ENCODE results near the gene MAP3K19. TPM values are rescaled to one million over a fixed set of nuclear protein-coding genes. Genes with fewer than 3 reads are reported as not detected.

The MAP3K19 gene
- polyA plus RNA-seq, 3 donors = 0.14 to 0.42 (median 0.32) TPM

GRCh38 chr2:134949981-134950708 is 97.1 kb downstream of the MAP3K19 start:
- no peak for DNase-seq (ENCODE audit: extremely low read depth in 1 of 11, low read depth in 9 of 11, low spot score in 4 of 11)

DNA sequence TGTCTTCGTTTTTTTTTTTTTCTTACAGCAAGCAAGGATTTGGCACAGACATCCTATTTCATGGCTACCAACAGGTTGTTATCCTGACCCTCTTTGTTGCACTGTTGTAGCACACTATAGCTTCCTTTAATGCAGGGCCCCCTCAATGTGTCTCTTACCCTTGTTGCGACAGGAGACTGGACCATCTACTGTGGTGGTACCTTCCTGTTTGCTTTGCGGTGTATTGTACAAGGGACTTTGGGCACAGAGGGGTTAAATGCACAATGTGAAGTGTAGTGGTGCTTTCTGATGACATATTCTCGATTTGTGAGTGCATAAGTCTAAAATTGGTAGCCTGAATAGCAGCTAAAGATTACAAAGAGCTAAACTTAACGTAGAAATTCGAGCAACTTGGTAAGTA is 101.2 kb downstream of the MAP3K19 start:
- DNase-seq (ENCODE audit: extremely low read depth in 1 of 11, low read depth in 9 of 11, low spot score in 4 of 11) = no peak

- no peak for DNase-seq (ENCODE audit: extremely low read depth in 1 of 11, low read depth in 9 of 11, low spot score in 4 of 11)
Measured at GRCh38 chr2:134944975-134945374, 102.3 kb downstream of the MAP3K19 start.

DNA sequence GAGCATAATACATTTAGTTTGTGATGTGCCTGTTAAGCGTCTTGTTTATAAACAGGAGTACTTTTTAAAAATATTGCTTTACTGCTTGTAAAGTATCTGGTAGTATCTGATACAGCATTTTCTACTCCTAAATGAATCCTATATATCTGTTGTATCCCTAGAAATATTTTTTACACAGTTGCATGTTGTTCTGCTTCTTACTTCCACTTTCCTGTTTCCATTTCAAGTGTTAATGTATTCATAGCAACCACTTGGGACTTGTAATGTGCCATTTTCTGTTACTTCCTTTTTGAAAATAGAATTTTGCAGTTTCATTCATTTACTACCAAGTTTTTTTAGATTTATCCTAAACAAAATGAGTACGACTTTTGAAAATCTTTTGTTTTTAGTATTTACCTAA is 103.7 kb downstream of the MAP3K19 start:
- DNase-seq (ENCODE audit: extremely low read depth in 1 of 11, low read depth in 9 of 11, low spot score in 4 of 11) = no peak

GRCh38 chr2:134936691-134937090 is 110.6 kb downstream of the MAP3K19 start:
- peak in 1 of 11 donors; percentile 13 for DNase-seq (ENCODE audit: extremely low read depth in 1 of 11, low read depth in 9 of 11, low spot score in 4 of 11)

DNA sequence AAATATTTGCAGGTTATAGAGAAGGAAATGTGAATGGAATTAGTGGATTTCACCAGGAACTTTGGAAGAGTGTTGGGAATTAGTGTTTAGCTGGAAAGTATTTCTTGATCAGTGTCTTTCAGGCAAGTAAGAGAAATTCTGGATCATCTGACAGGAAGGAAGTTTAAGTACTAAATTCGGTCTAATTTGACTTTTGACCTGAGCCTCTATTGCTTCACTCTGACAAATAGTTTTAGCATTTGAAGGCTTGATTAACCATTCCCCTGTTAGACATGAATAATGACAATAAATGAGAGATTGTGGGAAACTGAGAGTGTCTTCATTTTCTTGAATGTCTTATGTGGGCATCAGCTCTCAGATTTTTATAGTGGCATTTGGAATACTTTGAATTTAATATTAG is 112.6 kb downstream of the MAP3K19 start:
- DNase-seq (ENCODE audit: extremely low read depth in 1 of 11, low read depth in 9 of 11, low spot score in 4 of 11) = no peak

GRCh38 chr2:134934150-134934549 is 113.1 kb downstream of the MAP3K19 start:
- DNase-seq (ENCODE audit: extremely low read depth in 1 of 11, low read depth in 9 of 11, low spot score in 4 of 11) = no peak

GRCh38 chr2:134933732-134934131 is 113.5 kb downstream of the MAP3K19 start:
- no peak for DNase-seq (ENCODE audit: extremely low read depth in 1 of 11, low read depth in 9 of 11, low spot score in 4 of 11)

DNA sequence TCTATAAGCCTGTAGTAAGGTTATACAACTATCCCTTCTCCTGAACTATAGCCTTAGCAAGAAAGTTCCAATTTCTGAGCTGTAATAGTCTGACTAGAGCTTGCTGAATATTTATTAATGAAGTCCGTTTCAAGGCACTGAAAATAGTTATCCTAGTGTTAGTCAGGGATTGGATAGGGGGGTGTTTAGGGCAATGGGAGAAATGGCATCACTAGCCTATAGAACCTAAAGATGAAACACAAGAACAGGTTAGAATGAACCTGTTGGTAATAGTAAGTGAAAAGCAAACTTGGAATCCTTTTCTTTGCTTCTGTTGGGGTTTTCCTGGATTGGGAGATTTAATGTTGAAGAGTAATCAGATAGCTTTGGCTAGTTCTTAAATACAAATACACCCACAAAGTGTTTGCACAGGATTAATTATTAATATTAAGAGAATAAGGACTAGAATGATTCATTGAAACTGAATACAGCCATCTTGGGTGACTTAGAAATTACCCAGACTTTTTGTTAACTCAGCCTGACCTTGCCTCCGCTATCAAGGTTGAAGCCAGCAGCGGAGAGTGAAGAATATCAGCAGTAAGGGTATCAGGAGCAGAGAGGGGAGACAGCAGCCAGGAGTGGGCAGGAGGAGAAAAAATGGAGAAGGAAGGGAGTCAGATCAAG is 114.3 kb downstream of the MAP3K19 start:
- DNase-seq (ENCODE audit: extremely low read depth in 1 of 11, low read depth in 9 of 11, low spot score in 4 of 11) = no peak

DNA sequence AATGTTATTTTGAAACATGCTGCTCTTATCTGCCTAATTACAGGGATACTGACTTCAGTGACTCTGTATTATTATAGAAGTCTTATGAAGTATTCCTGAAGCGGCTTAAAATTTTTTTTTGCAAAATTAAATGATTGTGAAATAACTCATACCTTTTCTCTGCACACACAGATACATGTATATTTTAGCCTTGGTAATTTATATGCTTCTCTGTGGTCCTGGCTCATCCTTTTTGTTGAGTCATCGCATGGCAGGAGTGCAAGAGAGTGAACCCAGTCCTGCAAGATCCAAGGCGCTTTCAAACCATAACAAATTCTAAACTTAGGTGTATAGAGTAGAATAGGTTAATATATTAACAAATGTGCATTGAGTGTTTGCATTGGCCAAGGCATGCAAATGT is 120.1 kb downstream of the MAP3K19 start:
- no peak for DNase-seq (ENCODE audit: extremely low read depth in 1 of 11, low read depth in 9 of 11, low spot score in 4 of 11)

DNA sequence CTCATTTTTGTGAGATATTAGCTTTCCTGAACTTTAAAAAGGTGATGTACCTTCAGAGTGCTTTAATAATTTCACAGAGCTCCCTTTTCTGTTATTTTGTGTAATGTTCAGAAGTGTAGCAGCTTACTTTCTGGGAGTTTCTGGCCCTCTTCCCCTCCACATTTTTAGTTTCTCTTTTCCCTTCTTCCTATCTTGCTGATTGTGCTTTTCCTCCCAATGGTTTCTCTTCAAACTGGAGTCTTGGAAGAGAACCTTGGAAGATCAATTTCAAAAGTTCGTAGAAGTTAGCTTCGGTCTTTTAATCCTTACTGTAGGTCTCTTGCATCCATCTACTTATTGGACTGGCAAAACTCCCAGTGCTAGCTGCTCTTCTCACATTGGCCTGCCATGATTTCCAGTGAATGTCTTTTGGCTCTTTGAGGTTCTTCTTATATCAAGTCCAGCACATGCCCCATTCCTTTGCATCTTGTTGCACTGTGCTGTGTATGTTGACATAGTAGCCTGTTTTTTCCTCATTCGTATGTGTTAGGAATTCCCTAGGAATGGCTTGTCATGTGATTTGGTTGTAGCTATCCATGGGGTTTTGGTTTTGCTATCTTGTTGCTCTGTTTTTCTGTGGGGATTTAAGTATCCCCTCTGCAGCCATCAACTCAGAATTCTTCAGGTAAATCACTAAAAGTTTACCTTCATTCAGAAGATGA is 120.9 kb downstream of the MAP3K19 start:
- DNase-seq (ENCODE audit: extremely low read depth in 1 of 11, low read depth in 9 of 11, low spot score in 4 of 11) = no peak

DNA sequence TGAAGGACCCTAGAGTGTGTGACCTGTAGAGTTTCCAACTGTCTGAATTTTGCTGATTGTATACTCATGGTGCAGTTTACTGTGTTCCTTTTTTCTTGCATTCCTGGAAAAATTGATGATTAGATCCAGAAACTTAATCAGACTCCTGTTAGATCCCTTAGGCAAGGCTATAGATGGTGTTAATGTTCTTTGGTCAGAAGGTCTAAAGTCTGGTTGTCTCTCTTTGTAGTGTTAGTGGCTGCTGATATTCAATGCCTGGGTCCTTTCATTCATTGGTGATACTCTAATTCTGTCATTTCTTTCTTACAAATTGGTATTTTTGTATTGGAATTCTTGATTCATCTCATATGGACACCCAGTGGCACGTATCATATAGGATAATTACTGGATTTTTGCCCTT is 122.3 kb downstream of the MAP3K19 start:
- DNase-seq (ENCODE audit: extremely low read depth in 1 of 11, low read depth in 9 of 11, low spot score in 4 of 11) = no peak

GRCh38 chr2:134919341-134920210 is 127.7 kb downstream of the MAP3K19 start:
- DNase-seq (ENCODE audit: extremely low read depth in 1 of 11, low read depth in 9 of 11, low spot score in 4 of 11) = peak in 9 of 11 donors; percentile 12 to 51 (median 18)

GRCh38 chr2:134918526-134919340 is 128.5 kb downstream of the MAP3K19 start, which contains the start of gene CCNT2:
CCNT2 (plus strand) TSS chr2:134918822; CDS start chr2:134918855, 33 bp downstream.
- peak; percentile 87 to 99 (median 98) for DNase-seq (ENCODE audit: extremely low read depth in 1 of 11, low read depth in 9 of 11, low spot score in 4 of 11)

DNA sequence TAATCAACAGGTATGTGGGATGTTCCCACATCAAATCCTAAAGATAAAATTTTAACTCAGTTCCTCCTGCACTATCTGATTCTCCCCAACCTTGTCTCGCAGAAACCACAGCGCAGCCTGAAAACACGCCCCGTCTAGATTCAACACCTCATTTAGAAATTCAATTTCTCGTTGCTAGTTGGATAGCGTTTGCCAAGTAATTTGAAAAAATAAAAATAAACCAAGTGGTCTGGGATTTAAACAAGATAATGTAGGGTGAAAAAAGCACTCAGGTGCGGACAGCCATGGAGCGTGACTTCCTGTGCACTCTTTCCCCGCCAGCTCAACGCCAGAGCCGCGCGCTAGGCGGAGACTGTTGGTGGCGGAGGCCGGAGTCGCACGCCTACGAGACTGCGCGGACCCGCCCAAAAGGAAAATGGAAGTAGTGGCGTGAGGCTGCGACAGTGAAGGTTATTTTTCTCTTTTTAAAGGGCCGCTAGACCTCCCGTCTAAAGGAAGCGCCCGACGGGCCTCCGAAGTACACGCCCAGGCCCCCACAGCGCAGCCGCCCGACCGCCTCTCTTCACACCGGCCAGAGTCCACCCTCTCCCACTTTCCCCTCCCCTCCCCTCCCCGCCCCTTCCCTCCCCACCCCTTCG is 129.2 kb downstream of the MAP3K19 start:
- peak in 10 of 11 donors; percentile 78 to 92 (median 85) for DNase-seq (ENCODE audit: extremely low read depth in 1 of 11, low read depth in 9 of 11, low spot score in 4 of 11)

DNA sequence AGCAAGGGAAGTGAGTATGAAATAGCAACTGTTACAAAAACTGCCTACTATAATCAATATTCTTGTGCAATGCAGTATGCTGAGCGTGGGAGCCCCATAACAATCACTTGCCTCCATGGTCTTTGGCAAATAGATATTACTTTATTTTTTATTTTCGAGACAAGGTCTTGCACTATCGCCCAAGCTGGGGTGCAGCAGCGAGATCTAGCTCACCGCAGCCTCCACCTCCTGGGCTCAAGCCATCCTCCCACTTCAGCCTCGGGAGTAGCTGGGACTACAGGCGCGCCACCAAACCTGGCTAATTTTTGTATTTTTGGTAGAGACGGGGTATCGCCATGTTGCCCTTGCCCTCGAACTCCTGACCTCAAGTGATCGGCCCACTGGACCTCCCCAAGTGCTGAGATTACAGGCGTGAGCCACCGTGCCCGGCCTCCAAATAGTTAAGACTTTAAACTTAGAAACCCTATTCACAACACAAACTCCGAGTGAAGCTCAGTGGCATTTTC is 129.8 kb downstream of the MAP3K19 start:
- DNase-seq (ENCODE audit: extremely low read depth in 1 of 11, low read depth in 9 of 11, low spot score in 4 of 11) = peak in 2 of 11 donors; percentile 10 to 13

Measured in renal cortex interstitium (tissue), 11 donors.